Stimulated activated naive CD8-positive, alpha-beta T cell treated with anti-CD3 and anti-CD28 coated beads, Interleukin-15, Interleukin-2, amounts not matched to agents 100 ng/mL and 50 ng/mL, for 24 hours (primary cell): ENCODE measurements around the gene SLC22A13.
"Not testable (repeated sequence)": the region's sequence is repeated elsewhere in the genome, so short reads cannot be mapped to it uniquely, and the experiment has no call there.

Experiments
- H3K27ac Mint-ChIP-seq: one replicate; pipeline ENCODE4 v1.8.0; 2021; ENCODE audit warnings: mild to moderate bottlenecking, mixed read lengths
- H3K27me3 Mint-ChIP-seq: one replicate; pipeline ENCODE4 v1.8.0; 2021; ENCODE audit warnings: mixed read lengths
- H3K36me3 Mint-ChIP-seq: one replicate; pipeline ENCODE4 v1.8.0; 2021; ENCODE audit warnings: low read depth, mixed read lengths
- H3K4me1 Mint-ChIP-seq: one replicate; pipeline ENCODE4 v1.8.0; 2021; ENCODE audit warnings: low read depth, mixed read lengths
- H3K4me3 Mint-ChIP-seq: one replicate; pipeline ENCODE4 v1.8.0; 2021; ENCODE audit warnings: mild to moderate bottlenecking, mixed read lengths
- H3K9me3 Mint-ChIP-seq: one replicate; pipeline ENCODE4 v1.8.0; 2021; ENCODE audit warnings: mixed read lengths

SLC22A13 gene

DNA sequence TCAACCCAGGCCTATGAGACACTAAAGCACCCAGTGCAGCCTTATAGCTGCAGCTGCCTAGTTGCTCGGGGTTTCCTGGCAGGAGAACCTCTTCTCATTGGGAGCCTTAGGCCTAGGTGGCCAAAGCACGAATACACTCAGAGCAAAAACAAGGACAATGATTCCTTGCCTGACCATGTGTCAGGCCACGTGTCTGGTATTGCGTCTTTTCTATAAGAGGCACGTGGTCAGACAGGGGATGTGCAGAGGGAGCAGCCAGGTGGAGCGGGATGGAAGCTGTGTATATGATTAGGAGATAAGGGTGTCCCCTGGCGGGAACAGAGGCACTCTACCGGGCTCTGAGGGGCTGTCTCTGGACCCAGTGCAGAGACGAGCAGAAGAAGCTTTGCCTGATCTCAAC is 42.8 kb downstream of the SLC22A13 start:
- Mint-ChIP-seq H3K9me3 (no peaks in the 10 kb centered on the region), H3K36me3 (no peaks in the 10 kb centered on the region), H3K4me1 (no peaks in the 10 kb centered on the region), H3K27me3 (no peaks in the 10 kb centered on the region), H3K27ac (no peak overlapping the region), H3K4me3 (no peak overlapping the region)

GRCh38 chr3:38311476-38311875 is 45.9 kb downstream of the SLC22A13 start:
- no peaks in the 10 kb centered on the region for H3K36me3 Mint-ChIP-seq
- no peak overlapping the region for H3K27ac Mint-ChIP-seq
- H3K9me3 Mint-ChIP-seq: no peaks in the 10 kb centered on the region
- no peaks in the 10 kb centered on the region for H3K27me3 Mint-ChIP-seq
- no peak overlapping the region for H3K4me3 Mint-ChIP-seq
- no peaks in the 10 kb centered on the region for H3K4me1 Mint-ChIP-seq

- Mint-ChIP-seq H3K9me3 (no peaks in the 10 kb centered on the region), H3K27me3 (no peaks in the 10 kb centered on the region), H3K36me3 (no peaks in the 10 kb centered on the region), H3K27ac (no peak overlapping the region), H3K4me1 (no peaks in the 10 kb centered on the region), H3K4me3 (no peak overlapping the region)
Measured at GRCh38 chr3:38311941-38312340, 46.3 kb downstream of the SLC22A13 start.

DNA sequence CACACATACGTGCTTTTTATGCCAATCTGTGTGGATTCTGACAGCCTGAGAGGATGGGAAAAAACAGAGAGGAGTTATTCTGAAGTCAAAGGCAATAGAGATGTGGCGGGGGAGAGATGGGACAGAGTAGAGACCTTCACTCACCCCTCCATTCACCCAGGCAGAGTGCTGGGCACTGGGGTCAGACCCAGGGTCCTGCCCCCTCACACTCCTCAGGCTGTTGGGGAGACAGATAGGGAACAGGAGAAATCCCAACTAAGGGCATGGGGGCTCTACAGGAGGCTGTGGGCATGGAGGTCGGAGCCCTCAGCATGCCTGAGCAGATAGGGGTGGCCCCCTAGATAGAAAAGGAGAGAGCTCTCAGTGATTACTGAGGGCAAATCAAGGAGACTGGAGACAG is 46.7 kb downstream of the SLC22A13 start:
- Mint-ChIP-seq H3K27me3 (no peaks in the 10 kb centered on the region), H3K36me3 (no peaks in the 10 kb centered on the region), H3K27ac (no peak overlapping the region), H3K9me3 (no peaks in the 10 kb centered on the region), H3K4me3 (no peak overlapping the region), H3K4me1 (no peaks in the 10 kb centered on the region)

DNA sequence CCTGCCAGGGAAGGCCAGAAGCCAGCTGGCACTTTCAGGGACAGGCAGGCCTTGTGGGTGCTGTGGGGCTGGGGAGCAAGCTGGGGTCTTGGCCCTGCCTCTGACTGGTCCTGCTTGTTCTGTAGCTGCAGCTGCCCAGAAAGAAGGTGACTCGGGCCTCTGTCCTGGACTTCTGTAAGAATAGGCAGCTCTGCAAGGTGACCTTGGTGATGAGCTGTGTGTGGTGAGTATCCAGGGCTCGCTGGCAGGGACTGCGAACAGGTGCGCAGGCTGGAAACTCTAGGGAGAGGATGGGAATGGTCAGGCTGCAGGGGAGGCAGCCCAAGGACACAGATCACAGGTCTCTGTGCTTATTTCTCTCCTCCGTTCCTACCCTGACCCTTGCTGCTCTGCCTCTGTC is 47.7 kb downstream of the SLC22A13 start:
- Mint-ChIP-seq H3K27ac (no peak overlapping the region), H3K9me3 (no peaks in the 10 kb centered on the region), H3K4me1 (no peaks in the 10 kb centered on the region), H3K36me3 (no peaks in the 10 kb centered on the region), H3K27me3 (no peaks in the 10 kb centered on the region), H3K4me3 (no peak overlapping the region)

DNA sequence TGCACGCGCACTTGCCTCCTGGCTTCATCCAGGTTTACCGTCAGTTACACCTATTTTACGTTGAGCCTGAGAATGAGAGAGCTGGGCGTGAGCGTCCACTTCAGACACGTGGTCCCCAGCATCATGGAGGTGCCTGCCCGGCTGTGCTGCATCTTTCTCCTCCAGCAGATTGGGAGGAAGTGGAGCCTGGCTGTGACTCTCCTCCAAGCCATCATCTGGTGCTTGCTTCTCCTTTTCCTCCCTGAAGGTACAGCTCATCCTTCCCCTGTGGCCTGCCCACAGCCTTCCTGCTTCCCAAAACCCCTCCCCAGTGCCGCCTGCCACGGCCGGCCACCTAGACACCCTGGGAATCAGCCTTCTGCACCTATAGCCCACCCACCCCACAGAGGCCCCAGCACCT is 48.1 kb downstream of the SLC22A13 start:
- no peaks in the 10 kb centered on the region for H3K4me1 Mint-ChIP-seq
- H3K36me3 Mint-ChIP-seq: no peaks in the 10 kb centered on the region
- no peaks in the 10 kb centered on the region for H3K27me3 Mint-ChIP-seq
- H3K27ac Mint-ChIP-seq: no peak overlapping the region
- H3K4me3 Mint-ChIP-seq: no peak overlapping the region
- no peaks in the 10 kb centered on the region for H3K9me3 Mint-ChIP-seq

DNA sequence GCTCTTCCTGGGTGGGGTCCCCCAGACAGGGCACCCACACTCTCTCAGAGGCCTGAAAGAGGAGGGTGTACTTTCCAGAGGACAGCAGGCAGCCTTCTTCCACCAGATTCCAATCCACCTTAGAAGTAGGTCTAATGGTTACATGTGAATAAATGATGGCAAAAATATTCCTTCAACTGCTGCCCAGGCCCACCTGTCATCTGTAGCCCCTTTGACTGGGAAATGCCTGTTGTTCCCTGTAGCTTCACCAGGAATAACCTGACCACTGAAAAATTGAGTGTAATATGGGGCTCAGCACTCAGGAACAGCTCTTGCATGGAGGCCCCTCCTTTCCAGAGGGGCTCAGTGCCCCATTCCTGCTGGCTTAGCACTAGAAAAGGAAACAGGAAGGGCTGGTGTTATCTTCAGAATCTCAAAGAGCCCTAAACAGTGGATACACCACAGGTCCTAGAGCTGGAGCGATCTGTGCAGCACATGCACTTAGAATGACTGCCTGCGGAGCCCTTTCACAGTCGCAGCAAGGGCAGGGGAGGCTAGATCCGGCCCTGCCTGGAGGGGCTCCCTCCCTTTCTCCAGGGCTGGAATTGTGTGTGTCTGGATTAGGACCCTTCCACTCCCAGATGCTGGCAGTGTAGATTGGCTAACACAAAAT is 48.6 kb downstream of the SLC22A13 start:
- Mint-ChIP-seq H3K4me3 (no peak overlapping the region), H3K4me1 (no peaks in the 10 kb centered on the region), H3K9me3 (no peaks in the 10 kb centered on the region), H3K27me3 (no peaks in the 10 kb centered on the region), H3K27ac (no peak overlapping the region), H3K36me3 (no peaks in the 10 kb centered on the region)

DNA sequence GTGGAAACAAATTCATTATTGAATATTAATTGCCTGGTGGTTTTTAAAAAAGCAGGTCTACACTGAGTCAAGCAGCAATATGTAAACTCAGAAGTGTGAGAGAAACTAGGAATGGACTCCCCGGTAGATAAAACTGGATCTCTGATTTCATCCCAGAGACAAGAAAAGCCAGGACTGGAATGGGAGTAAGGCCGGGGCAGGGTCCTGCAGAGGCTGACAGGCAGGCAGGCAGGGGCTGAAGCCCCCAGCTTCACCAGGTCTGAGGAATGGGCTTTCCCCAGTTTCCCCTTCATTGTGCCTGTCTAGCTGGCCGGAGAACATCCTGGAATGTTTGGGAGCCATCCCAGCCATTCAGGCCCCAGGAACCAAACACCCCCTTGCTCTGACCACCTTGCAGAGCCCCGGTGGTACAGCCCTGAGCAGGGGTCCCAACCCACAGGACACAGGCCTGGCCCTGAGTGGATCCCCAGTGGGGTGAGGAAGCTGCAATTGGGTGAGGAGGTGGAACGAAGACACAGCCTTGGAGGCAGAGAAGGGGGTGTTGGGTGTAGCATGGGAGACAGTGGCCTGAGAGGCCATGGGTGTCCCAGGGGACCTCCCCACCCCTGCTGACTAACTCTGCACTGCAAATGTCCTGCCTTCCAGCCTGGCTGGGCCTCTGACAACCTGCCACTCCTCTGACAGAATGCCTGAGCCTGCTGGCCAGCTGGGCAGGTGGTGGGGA is 49.3 kb downstream of the SLC22A13 start:
- no peaks in the 10 kb centered on the region for H3K4me1 Mint-ChIP-seq

GRCh38 chr3:38315488-38316230 is 50.0 kb downstream of the SLC22A13 start:
- Mint-ChIP-seq H3K27me3 (no peaks in the 10 kb centered on the region), H3K36me3 (no peaks in the 10 kb centered on the region), H3K27ac (no peak overlapping the region)

More for the DNA sequence above, 49.3 kb downstream of the SLC22A13 start:
- H3K27ac Mint-ChIP-seq: no peak overlapping the region
- no peaks in the 10 kb centered on the region for H3K9me3 Mint-ChIP-seq
- no peak overlapping the region for H3K4me3 Mint-ChIP-seq
- no peaks in the 10 kb centered on the region for H3K27me3 Mint-ChIP-seq
- H3K36me3 Mint-ChIP-seq: no peaks in the 10 kb centered on the region

GRCh38 chr3:38316356-38317191 is 51.0 kb downstream of the SLC22A13 start:
- Mint-ChIP-seq H3K27me3 (no peaks in the 10 kb centered on the region), H3K36me3 (no peaks in the 10 kb centered on the region), H3K27ac (no peak overlapping the region), H3K4me1 (no peaks in the 10 kb centered on the region), H3K4me3 (no peak overlapping the region), H3K9me3 (no peaks in the 10 kb centered on the region)

More at GRCh38 chr3:38315488-38316230, 50.0 kb downstream of the SLC22A13 start:
- H3K9me3 Mint-ChIP-seq: no peaks in the 10 kb centered on the region
- H3K4me3 Mint-ChIP-seq: no peak overlapping the region
- no peaks in the 10 kb centered on the region for H3K4me1 Mint-ChIP-seq

DNA sequence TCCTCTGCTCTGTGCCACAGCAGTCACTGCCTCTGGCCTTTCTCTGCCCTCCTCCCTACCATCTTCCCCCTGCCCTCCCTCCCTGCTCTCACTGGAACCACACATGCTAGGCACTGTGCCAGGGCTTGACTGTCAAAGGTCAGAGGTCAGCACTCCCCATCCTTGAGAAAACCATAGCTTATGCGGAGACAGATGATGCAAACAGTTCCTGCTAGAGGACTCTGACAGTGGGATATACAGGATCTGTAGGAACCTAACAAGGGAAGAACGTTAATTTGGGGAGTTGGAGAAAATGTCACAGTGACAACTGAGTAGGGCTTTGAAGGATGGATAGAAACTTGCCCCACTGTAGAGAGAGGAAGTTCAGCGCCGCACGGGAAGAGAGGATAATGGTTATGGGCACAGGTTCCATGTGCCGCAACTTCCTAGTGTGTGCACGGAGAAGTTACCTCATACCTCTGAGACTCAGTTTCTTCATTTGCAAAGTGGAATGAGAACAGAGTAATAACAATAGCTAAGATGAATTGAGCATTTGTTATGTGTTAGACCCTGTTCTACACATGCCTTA is 51.7 kb downstream of the SLC22A13 start:
- Mint-ChIP-seq H3K36me3 (no peaks in the 10 kb centered on the region), H3K27me3 (no peaks in the 10 kb centered on the region), H3K27ac (no peak overlapping the region), H3K4me3 (no peak overlapping the region), H3K4me1 (no peaks in the 10 kb centered on the region), H3K9me3 (no peaks in the 10 kb centered on the region)

DNA sequence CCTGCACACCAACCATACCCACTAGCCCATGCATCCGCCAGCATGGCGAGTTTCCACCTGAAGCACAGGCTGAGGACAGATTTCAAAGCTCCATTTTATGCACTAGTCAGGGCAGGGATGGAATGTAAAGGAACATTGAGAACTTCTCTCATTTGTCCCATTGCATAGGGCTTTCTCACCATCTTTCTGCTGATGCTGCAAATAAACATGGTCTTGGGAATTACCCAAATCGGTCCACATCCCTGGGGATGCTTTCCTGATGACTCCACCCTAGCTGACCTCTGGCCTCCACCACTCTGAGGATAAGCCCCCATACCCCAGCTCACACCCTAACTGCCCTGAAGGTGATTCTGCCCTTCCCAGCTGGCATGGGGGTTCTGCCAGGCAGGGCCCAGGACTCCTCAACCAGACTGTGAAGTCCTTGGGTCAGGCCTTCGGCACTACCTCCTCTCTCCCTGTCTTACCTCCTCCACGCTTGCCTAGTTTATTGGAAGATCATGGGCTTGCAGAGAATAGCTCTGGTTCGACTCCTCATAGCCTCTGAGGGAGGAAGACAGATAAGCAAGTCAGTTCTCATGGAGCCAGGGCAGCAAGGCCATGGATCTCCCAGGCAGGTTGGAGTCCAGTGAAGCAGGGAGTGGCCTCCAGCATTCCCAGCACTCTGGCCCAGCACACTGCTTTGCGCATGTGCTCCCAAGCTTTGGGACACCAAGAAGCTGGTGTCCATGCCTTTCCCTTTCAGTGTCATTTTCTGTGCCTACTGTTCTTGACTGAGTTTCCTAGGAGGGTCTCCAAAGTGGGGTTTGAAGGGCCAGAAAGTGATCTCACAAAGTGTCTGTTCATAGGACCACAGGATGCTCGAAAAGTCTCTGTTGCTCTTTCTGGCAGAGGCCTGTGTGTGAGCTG is 53.4 kb downstream of the SLC22A13 start:
- Mint-ChIP-seq H3K27me3 (no peaks in the 10 kb centered on the region), H3K4me3 (no peak overlapping the region), H3K4me1 (no peaks in the 10 kb centered on the region), H3K27ac (no peak overlapping the region), H3K9me3 (no peaks in the 10 kb centered on the region), H3K36me3 (no peaks in the 10 kb centered on the region)

DNA sequence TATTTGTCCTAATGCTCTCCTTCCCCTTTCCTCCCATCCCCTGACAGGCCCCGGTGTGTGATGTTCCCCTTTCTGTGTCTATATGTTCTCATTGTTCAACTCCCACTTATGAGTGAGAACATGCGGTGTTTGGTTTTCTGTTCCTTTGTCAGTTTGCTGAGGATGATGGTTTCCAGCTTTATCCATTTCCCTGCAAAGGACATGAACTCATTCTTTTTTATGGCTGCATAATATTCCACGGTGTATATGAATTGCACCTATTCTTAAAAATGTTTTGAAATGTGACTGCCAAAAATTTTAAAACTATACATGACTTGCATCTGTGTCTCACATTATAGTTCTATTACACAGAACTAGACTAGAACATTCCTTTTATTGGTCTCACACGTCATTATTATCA is 55.0 kb downstream of the SLC22A13 start:
- H3K27ac Mint-ChIP-seq: not testable (repeated sequence)

GRCh38 chr3:38323060-38323459 is 57.4 kb downstream of the SLC22A13 start:
- Mint-ChIP-seq H3K36me3 (no peaks in the 10 kb centered on the region), H3K27me3 (peaks cover 4% of the 10 kb centered on the region), H3K9me3 (no peaks in the 10 kb centered on the region), H3K27ac (no peak overlapping the region), H3K4me1 (no peaks in the 10 kb centered on the region), H3K4me3 (no peak overlapping the region)

More for the DNA sequence above, 55.0 kb downstream of the SLC22A13 start:
- not testable (repeated sequence) for H3K4me3 Mint-ChIP-seq, H3K4me1 Mint-ChIP-seq, H3K27me3 Mint-ChIP-seq, H3K9me3 Mint-ChIP-seq, H3K36me3 Mint-ChIP-seq
